GM20431 (cell line): Measurements from ENCODE around the gene SEL1L3.

Source experiments
- in situ Hi-C: fragments of 300-500 bp; cut with MseI, MboI; formaldehyde crosslinking; loops from one replicate; pipeline ENCODE4 v1.15.0; 2020; ENCODE audit warnings: low sequenced_read_pairs; ENCODE audit not compliant: unreplicated experiment

SEL1L3 gene

DNA sequence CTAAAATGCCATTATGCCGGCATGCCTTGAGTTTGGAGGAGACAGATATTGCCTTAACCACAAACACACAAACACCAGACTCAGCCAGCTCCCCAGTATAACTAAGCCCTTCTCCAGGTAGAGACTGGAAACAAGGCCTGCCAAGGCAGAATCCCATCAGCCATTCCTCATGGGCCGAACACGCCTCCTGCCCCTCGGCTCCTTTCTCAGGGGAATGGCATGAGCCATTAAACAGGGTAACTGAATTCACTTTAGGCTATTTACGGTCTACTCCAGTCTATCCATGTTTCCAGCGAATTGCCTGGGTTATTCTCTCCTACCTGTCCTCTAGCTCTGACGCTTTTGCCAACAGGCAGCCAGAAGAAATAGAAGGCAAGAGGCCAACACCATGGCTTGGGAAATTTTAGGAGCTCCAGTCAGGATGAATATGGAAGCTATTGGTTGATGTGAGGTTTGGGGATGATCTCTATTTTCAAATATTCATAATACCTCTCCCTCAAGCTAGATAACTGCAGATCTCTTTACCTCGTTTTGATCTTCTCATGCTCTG, 4.9 kb downstream of the SEL1L3 start:
- in situ Hi-C loops = no loop called here

DNA sequence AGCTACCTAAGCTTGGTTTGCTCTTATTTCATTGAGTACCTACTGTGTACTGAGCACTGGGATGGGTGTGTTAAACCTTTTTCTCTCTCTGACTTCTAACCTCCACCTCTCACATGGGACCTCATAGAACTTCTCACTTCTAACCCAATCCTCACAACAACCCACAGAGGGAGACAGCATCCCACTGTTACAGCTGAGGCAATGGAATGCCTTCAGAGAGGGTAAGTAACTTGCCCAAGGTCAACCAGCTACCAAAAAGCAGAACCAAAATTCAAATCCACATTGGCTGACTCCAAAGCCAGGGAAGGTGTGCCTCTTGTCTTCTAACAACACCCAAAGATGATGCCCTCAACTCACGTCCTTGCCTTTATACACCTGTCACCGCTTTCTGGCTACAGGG, 5.4 kb downstream of the SEL1L3 start:
- in situ Hi-C loops = no loop called here

DNA sequence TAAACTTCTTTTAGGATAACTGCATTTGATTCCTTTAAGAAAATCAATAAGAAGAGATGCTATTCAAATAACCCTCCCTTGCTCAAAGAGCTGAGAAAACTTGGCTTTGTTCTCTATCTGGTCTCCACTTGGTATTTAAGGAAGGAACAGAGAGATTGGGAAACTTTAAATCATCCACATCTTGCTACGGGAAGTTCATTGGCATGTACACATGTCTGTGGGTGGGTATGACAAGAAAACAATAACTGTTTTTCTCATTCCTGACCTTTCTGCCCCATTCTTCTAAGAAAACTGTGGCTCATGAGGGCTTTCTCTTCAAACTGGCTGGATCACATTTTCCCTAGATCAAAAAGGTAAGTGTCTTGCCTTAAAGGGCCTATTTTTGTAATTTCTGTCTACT, 6.0 kb downstream of the SEL1L3 start:
- in situ Hi-C loops = no loop called here

DNA sequence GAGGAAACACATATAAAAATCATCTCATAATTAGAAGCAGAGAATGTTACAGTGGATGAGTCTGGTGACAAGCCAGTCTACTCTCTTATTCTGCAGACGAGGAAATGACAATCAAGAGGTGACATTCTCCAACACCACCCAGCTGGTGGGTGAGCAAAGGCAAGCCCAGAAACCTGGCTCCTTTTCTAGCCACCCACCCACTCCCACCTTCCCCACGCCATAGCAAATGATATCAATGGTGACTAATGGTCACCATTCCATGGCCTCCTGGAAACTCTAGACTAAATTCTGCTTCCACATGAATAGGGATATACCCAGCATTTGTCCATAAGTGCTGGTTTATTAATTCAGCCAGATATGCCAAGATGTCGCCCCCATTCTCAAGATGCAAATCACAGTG, 10.7 kb downstream of the SEL1L3 start:
- in situ Hi-C loops = no loop called here

DNA sequence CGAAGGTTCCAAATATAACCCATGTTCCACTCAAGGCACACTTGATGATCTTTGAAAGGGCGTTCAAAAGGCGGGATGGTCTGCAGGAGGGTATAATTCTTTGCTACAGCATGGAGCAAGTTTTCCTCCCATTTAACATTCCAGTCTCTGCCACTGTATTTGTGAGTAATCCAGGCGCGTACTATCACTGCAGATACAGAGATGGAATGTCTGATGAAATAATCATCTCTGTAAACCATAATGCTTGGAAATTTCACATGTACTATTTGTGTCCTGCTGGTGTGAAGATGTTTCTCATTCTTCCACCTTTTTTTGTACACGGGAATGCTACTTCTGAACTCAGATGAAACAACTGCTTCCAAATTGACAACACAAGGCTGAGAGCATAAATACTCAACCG, 15.5 kb downstream of the SEL1L3 start:
- in situ Hi-C loops = no loop called here

DNA sequence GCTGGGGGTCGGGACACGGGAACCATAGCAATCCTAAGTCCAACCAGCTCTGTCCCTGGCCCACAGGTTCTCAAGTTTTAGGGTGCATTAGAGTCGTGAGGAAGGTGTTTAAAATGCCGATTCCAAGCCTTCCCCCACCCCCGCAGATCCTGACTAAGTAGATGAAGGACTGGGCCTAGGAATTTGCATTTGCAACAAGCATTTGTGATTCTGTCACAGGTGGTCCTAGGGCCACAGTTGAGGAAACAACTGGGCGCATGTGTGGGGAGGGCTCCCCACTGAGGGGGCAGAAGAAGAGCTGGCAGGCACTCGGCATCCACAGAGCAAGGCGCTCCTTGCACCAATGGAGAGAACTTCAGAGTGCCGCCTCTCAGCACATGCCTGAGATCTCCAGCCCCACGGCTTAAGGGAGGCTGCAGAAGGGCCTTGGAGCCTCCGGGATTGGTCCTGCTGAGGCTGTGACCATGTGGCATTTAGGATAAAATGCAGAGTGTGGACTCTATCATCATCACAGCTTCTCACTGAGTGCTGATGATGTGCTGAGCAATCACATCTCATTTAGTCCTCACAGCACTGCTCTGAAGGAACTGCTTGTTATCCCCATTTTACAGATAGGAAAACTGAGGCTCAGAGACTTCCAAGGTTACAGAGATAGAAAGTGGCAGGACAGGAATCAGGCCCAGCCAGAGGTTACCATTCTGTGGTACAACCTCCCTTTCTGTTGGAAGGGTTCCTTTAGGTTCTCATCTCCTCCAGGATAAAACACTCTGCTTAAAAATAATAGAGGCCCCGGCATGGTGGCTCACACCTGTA, 16.7 kb downstream of the SEL1L3 start:
- in situ Hi-C loops = no loop called here

DNA sequence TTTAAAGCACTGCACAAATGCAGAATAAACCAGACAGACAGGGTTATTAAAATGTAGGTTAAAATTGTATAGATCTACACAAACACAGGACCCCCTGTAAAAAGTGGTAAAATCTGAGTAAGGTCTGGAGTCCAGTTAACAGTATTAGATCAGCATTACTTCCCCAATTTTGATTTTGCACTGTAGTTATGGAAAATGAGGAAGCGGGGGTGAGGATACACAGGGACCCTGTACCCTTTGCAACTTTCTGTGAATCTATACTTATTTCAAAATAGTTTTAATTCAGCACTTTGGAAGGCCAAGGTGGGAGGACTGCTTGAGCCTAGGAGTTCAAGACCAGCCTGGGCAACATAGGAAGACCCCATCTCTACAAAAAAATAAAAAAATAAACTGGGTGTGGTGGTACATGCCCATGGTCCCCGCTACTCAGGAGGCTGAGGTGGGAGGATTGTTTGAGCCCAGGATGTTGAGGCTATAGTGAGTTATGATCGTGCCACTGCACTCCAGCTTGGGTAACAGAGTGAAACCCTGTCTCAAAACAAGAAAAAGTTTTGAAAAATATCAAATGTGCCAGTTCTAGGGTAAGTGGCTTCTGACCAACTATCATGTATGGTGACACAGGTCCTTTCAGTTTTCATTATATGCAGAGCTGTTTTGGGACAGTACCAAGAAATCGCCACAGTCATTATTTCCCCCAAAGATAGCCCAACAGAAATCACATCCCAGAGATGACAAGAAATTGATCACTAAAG, 17.7 kb downstream of the SEL1L3 start:
- in situ Hi-C loops = no loop called here

DNA sequence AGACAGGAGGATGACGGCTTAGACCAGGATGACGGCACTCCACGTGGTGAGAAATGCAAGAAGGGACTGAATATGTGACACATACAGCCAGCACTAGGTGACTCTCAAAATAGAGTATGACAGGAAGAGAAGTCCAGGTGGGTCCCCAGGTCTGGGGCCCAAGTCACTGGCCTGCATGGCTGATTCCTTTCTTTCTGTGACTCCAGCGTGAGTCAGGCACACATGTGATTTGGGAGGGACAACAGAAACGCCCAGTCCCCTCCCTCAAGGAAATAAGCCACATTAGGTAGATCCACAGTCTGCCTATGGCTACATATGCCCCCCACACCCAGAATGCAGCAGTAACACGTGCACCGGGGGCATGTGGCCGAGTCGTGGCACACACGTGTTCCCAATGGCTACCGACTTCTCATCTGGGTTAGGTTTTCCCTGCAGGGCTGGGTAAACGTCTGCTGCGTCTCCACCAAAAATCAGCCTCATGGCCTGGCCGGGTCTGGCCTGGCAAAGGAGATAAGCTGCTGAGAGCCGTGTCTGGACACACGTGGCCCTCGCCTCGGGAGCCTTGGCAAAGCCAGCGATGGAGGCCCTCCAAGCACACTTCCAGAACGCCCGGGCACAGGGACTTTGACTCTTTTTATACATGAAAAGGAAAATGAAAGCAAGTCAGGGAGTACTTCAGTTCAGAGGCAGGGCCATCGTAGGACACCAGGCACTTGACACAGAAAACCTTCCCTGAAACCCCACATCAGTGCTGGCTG, 19.3 kb downstream of the SEL1L3 start:
- in situ Hi-C loops = no loop called here

DNA sequence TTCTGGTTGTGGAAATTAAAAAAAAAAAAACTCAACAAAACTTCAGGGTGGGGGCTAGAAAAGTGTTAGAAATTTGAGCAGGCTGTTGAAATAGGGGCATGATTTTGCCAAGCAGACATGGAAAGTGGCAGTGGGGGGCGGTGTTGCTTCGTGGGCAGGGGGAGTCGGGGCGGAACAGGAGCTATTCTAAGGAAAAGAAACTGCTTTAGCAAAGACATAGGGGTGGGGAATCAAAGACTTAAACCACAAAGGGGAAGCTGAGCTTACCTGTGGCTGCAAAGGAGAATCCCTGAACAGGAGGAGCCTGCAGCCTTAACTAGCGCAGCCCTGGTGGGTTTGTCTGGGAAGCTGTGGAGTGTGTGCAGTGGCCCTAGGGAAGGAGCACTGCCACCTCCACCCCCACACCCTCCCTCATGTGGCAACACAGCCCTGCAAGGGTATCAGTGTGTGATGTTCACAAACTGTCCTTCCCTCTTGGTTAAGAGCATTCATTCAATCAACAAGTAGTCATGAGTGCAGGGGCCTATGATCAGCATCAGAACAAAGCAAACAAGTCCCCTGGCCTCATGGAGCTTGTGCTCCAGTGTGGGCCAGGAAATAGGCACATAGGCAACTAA, 20.5 kb downstream of the SEL1L3 start:
- in situ Hi-C loops = no loop called here

DNA sequence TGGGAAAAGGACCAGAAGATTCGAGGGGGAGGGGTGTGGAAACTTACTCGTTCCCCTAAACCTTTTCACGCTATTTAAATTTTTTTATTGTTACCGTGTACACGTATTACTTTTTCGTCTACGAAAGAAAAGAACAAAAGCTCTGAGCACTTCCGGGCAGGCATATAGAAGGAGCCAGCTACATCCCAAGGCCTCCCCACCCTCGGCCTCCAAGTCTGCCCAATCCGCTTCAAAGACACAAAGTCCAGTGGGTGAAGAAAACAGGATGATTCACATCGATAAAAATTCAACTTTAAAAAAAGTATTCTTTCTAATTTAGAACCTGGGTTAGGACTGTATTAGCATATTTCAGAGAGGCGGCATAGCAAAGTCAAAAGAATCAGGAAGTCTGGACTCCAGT, 23.1 kb downstream of the SEL1L3 start:
- in situ Hi-C loops = no loop called here

DNA sequence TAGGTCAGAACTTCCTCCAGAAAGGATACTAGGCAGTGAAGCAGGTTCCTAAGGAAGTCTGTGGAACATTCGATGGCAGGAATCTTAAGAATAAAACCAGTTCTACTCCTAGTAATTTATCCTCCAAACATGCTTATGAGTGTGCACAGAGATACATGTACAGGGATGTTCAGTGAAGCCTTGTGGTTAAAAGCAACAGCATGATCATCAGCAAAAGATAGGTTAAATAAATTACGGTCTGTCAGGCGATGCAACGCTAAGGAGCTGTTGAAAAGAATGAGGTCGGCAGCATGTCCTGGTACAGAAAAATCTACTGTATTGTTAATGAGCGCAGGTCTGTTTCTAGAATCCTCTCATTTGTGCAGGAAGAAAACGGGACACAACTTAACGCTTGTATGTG, 23.6 kb downstream of the SEL1L3 start:
- in situ Hi-C loops = no loop called here

DNA sequence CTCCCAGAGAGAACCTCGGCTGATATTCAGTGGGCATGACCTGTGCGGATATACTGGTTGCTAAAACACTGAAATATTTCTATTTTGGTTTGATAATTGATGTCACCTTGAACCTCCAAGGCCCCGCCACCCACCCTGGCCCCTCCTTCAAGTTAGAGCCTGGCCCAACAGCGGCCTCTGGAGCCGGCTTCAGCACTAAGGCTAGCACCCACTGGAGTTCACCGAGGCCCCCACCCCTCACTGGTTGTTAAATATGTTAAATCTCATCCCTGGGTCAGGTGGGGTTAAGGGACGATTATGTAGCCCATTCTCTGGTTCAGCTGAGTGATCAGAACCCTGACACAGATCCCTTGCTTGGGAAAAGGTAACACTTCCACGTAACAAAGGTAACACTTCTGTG, 24.3 kb downstream of the SEL1L3 start:
- in situ Hi-C loops = no loop called here

DNA sequence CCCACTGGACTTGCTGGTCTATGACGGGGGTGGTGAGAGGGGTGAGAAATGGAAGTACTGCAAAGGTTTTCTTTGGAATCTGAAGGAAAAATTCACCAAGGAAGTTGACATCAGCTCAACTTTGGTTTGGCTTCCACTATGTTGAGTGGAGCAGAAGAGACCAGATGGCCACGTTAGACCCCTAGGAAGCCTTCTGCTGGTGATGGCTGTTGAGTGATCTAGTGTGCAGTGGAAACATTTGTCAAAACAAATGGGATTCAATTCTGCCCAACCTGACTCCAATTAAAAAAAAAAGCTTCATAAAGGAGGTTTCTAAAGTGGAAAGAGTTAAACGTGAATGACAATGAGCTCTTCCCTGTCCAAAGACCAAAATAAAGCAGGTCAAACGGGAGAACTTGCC, 25.7 kb downstream of the SEL1L3 start:
- in situ Hi-C loops = no loop called here

DNA sequence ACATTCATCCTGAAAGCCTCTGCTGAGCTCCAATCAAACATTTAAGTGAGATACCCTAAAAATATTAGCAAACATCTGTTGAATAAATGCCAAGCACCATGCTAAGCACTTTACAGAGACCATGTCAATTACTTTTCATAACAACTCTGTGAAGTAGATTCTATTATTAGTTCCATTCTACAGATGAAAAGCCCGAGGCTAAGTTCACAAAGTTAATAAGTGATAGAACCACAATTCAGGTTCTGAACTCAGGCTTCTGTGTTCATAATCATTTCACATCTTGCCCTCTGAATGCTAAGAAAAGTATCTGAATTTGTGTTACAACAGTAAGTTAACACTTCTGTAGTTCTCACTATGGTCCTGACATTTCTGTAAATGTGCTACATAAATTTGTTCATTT, 27.4 kb downstream of the SEL1L3 start:
- in situ Hi-C loops = no loop called here

DNA sequence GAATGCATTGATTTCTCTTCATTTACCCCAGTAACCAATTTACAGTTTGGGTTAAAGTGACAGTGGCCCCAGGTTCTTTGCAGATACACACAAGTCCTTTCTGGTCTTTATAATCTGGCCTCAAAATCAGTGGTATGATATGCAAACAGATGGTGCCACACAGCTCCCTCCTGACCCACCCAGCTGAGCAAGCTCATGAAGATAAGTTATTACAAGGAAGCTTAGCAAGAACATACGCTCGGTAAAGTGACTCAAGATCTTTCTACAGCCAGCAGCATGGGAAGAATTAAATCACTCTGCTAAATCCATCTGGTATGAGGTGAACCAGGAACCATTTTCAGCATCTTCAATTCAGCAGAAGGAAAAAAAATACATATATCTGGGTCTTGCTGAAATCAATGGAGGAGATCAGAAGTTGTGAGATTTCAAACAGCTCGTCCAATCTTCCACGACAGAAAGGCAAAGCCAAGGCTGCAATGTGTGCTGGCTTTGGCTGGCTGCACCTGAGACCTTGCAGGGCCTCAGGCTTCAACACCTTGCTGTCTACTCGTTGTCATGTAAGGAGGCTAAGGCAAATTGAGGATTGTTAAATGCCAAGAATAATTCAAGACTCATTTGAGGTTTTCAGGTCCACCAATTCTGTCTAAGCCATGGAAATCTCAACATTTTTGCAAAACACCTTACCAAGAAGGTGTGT, 28.2 kb downstream of the SEL1L3 start:
- in situ Hi-C loops = no loop called here

DNA sequence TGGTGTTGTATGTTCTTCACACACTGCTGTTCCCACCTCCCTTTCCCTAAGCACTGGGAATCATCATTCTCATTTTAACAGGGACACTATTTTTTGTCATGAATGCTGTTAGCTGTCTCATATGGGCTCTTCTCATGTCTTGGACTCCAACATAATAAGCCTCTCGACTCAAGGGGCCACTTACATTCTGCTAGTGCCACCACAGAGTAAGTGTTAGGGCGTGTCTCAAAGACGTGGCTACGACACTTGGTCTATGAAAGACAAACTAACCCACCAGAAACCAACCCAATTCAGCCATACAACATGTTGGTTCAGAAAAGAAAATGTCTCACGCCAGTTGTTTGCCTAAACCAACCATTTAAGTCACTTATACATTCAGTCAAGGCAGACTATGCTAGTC, 32.2 kb downstream of the SEL1L3 start:
- in situ Hi-C loops = no loop called here

DNA sequence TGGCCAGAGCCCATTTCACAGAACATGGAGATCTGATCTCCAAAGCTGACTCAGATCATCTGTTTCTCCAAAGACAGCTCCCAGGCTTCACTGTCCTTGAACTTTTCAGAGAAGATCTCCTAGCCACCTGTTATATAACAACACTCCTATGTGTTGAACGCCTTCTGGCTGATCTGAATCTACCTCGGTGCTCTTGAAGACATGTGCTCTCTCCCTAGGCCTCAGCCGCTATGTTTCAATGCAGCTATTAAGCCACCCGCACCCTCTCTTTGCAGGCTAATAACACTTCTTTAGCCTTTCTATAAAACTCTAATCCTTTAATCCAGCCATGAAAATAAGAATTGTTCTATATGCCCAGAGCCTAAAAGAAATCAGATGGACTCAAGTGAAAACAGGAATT, 34.9 kb downstream of the SEL1L3 start:
- in situ Hi-C loops = no loop called here

DNA sequence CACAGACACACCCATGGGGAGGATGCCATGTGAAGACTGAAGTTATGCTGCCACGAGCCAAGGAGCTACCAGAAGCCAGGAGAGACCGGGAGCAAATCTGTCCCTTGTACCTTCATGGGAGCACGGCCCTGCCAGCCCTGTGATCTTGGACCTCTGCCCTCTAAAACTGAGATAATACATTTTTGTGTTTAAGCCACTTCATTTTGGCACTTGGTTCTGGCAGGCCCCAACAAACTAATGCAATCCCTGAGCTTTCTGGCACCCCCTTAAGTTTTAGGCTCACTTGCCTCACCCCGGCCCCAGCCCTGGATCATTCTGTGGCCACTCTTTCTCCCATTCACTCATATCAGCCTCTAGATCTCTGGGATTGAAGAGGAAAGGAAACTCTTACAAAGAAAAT, 35.4 kb downstream of the SEL1L3 start:
- in situ Hi-C loops = no loop called here

DNA sequence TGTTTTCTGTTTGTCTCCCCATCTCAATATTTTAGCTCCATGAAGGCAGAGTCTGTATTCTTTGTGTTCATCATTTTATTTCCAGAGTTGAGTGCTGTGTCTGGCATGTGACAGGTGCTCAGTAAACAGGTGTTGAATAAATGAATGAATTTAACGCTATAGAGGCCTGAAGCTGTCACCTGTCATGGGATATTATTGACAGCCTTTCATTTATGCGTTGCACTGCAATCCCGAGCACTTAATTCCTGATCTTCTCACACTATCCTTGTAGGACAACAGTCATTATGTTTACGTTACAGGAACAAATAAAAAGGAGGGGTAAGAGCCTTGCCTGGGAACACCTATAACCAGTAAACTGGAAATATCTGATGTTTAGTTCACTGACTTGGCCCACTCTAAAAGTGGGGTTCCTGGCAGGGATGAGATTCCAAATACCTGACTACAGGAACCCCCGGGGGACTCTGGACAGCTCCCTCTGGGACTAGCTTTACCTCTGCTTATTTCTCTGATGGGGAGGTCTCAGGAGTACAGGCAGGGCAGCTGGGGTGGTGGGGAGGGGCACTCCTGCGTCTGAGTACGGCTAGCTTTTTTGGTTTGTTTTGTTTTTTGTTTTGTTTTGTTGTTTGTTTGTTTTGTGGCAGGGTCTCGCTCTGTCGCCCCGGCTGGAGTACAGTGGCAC, 36.6 kb downstream of the SEL1L3 start:
- in situ Hi-C loops = no loop called here
